H1 (cell line): ENCODE data around the gene CEBPE. TPM values are rescaled to one million over a fixed set of nuclear protein-coding genes. Genes with fewer than 3 reads are reported as not detected.

Source experiments
- CBX8 ChIP-seq: fragments of 300-800, 300-1000 bp; sonication (generic); IDR thresholded peaks from 2 replicates; pipeline ENCODE4 v1.7.1; 2016; ENCODE audit warnings: low read depth, low read length, borderline replicate concordance
- CHD7 ChIP-seq: fragments of 300-600 bp; sonication (generic); IDR thresholded peaks from 2 replicates; pipeline ENCODE4 v1.7.1; 2012; ENCODE audit warnings: low read length, moderate library complexity, mild to moderate bottlenecking, inconsistent platforms; ENCODE audit not compliant: insufficient replicate concordance
- EZH2 ChIP-seq: fragments of 200-600 bp; sonication (generic); IDR thresholded peaks from 2 replicates; pipeline ENCODE4 v1.7.1; 2012; ENCODE audit warnings: low read depth, mild to moderate bottlenecking, moderate library complexity, low read length, inconsistent platforms; ENCODE audit not compliant: severe bottlenecking
- FOSL1 ChIP-seq: IDR thresholded peaks from 2 replicates; pipeline ENCODE4 v1.6.1; 2011; ENCODE audit warnings: mild to moderate bottlenecking, low read depth, low read length, moderate library complexity; ENCODE audit not compliant: insufficient read depth
- KDM1A ChIP-seq: fragments of 200-600, 300-600 bp; sonication (generic); IDR thresholded peaks from 2 replicates; pipeline ENCODE4 v1.7.1; 2016; ENCODE audit warnings: mild to moderate bottlenecking, low read length, borderline replicate concordance
- KDM5A ChIP-seq: fragments of 200-600 bp; IDR thresholded peaks from 2 replicates; pipeline ENCODE4 v1.7.1; 2012; ENCODE audit warnings: mild to moderate bottlenecking, low read length, inconsistent platforms, mixed read lengths
- RXRA ChIP-seq: IDR thresholded peaks from 2 replicates; pipeline ENCODE4 v1.6.1; 2011; ENCODE audit warnings: low read depth, mild to moderate bottlenecking, low read length, moderate library complexity; ENCODE audit not compliant: insufficient read depth
- SAP30 ChIP-seq: fragments of 300-600 bp; sonication (generic); IDR thresholded peaks from 2 replicates; pipeline ENCODE4 v1.7.1; 2012; ENCODE audit warnings: low read length, moderate library complexity, mild to moderate bottlenecking, inconsistent platforms; ENCODE audit not compliant: insufficient read depth, insufficient replicate concordance
- SRF ChIP-seq: IDR thresholded peaks from 2 replicates; pipeline ENCODE4 v1.6.1; 2011; ENCODE audit warnings: mild to moderate bottlenecking, low read depth, low read length, moderate library complexity
- polyA plus RNA-seq, 7 experiments: library from polyadenylated mRNA; depleted of rRNA in 3 of 7; stranded (reverse) in 5 of 7; unstranded in 2 of 7; fragments of >200 nt in 5 of 7; fragments of 200-250 nt in 2 of 7; gene quantifications; 1 replicate in 5 of 7; 2 replicates in 1 of 7; 4 replicates in 1 of 7; pipeline versions ENCODE4 v1.2.1 to v1.2.3, GENCODE V29; 2011 to 2013; ENCODE audit warnings: missing spikeins in 2 of 7, mixed read lengths in 2 of 7
- total RNA-seq: library from RNA; stranded (reverse); fragmentation: NEBNext Ultra II Directional; extraction: Animal tissue kit (Norgen Biotek cat#: 25700); gene quantifications from 2 replicates; pipeline ENCODE4 v1.2.1, GENCODE V29; 2021

The CEBPE gene
- total and polyA plus RNA-seq, 2 of the 8 experiments (the other 6 are each of a cell fraction or from before 2014, with no cell fraction given) = 0.05 TPM; not detected in 1

DNA sequence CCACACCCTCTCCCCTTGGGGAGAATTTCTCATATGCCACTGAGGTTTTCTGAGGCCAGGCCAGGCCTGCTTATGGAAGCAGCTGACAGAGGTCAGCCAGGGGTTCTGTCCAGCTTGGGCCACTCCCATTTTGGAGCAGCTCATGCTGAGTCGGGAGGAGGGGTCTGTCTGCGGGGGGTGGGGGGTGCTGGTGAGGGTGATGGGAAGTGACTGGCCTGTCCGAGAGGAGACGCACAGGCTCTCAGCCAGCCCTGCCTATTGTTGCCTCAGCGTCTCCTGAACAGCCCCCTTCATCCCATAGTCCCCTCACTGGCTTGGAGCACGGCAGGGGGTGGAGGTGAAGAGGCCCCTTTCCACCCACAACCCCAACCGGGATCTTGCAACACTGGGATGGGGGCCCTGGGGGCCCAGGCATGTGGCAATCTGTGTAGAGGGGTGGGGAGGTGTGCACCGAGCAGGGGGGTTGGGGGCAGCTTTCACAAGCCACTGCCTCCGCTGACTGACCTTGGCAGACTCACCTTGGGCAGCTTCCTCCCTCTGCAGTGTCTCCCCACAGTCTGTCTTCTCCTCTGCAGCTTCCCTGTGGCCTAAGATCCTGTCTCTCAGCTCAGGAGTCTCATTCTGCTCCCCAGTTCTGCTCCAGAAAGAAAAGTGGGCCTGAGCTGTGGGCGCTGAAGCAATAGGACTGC lies 5.5 kb downstream of the CEBPE start (continued):
- no peak for TF ChIP-seq KDM5A
- TF ChIP-seq CBX8 = no peak
- no peak for TF ChIP-seq SAP30
- no peak for TF ChIP-seq CHD7
- no peak for TF ChIP-seq SRF
- no peak for TF ChIP-seq KDM1A
- TF ChIP-seq EZH2 = no peak
- no peak for TF ChIP-seq RXRA
- no peak for TF ChIP-seq FOSL1
